Measurements from ENCODE around the gene RGS9BP.

Gene RGS9BP, protein sequence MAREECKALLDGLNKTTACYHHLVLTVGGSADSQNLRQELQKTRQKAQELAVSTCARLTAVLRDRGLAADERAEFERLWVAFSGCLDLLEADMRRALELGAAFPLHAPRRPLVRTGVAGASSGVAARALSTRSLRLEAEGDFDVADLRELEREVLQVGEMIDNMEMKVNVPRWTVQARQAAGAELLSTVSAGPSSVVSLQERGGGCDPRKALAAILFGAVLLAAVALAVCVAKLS

DNA sequence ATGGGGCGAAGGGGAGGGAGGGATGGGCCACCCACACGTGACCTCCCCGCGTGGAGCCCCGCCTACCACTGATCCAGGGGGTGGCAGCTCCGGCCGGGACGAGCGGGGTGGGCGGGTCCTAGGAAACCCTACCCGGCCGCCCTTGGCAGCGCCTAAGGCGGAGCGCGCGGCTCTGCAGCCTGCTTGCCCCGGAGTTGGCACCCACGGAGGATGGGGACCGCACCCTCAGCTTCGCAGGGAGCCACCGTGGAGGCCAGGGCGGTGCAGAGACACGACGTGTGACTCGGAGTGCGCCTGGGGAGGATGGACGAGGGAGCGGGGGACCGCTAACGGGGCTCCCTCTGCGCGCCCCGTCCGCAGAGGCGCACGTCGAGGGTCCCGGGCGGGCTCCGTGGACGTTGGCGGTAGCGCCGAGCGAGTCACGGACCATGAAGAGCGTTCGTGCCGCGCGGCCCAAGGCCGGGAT lies at the start of gene RGS9BP:
Gene RGS9BP, plus strand, starts transcription at position 129 of the 466 bp plus-strand sequence. CDS start 416 bp downstream, outside the sequence.
- H3K4me3 ChIP-seq (ENCODE audit: low read depth, low read length) = peak within 1 kb of the TSS; percentile 74
- TF ChIP-seq, protein P1, sequence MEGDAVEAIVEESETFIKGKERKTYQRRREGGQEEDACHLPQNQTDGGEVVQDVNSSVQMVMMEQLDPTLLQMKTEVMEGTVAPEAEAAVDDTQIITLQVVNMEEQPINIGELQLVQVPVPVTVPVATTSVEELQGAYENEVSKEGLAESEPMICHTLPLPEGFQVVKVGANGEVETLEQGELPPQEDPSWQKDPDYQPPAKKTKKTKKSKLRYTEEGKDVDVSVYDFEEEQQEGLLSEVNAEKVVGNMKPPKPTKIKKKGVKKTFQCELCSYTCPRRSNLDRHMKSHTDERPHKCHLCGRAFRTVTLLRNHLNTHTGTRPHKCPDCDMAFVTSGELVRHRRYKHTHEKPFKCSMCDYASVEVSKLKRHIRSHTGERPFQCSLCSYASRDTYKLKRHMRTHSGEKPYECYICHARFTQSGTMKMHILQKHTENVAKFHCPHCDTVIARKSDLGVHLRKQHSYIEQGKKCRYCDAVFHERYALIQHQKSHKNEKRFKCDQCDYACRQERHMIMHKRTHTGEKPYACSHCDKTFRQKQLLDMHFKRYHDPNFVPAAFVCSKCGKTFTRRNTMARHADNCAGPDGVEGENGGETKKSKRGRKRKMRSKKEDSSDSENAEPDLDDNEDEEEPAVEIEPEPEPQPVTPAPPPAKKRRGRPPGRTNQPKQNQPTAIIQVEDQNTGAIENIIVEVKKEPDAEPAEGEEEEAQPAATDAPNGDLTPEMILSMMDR (IDR thresholded peaks at IDR 0.05; ENCODE audit: insufficient read depth, low read depth, low read length, missing control alignments) = no peak
- peak; percentile 72 for DNase-seq (ENCODE audit: low read depth)

DNA sequence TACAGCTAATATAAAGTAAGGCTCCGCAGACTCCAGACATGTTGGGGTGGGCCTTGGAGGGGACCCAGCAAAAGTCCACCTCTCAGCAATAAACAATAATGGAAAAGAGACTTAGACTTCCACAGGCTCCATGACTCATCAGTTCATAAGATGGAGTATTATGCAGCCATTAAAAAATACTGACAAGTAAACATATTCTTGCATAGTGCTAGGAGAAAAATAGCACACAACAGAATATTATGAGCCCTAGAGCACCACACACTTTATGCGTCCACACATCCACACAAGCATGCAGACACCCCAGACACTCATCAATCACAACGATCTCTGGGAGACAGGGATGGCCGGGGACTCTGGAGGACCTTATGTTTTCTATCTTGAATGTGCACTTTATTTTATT lies 48.7 kb upstream of the RGS9BP start:
- no peak overlapping the region for H3K4me3 ChIP-seq (ENCODE audit: low read depth, low read length)
- no peak for DNase-seq (ENCODE audit: low read depth)
- TF ChIP-seq, protein P1 (IDR thresholded peaks at IDR 0.05; ENCODE audit: insufficient read depth, low read depth, low read length, missing control alignments) = no peak

DNA sequence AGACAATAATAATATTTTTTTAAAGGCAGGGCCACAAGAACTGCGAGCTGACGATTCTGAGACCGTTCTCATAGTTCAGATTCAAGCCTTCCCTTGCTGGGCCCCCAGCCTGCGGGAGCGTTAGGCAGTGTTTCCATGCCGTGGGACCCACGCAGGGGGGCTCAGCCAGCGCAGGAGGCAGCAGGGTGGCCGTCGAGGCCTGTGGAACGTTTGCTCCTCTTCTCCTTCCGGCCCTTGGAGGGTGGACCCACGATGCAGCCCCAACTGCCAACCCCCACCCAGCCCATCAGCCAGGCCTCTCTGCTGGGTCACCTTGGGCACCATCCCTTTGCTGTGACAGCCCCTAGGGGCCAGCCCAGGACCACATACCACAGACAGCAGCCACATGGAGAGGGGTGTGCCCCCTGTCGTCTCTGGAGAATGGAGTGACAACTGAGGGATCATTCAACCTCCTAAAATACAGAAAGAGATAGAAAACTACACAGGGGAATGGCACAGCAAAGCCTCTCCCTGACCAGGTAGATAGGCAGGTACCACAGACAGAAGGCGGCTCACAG lies 47.9 kb upstream of the RGS9BP start:
- TF ChIP-seq, protein P1 (IDR thresholded peaks at IDR 0.05; ENCODE audit: insufficient read depth, low read depth, low read length, missing control alignments) = no peak
- no peak overlapping the region for H3K4me3 ChIP-seq (ENCODE audit: low read depth, low read length)
- no peak for DNase-seq (ENCODE audit: low read depth)

DNA sequence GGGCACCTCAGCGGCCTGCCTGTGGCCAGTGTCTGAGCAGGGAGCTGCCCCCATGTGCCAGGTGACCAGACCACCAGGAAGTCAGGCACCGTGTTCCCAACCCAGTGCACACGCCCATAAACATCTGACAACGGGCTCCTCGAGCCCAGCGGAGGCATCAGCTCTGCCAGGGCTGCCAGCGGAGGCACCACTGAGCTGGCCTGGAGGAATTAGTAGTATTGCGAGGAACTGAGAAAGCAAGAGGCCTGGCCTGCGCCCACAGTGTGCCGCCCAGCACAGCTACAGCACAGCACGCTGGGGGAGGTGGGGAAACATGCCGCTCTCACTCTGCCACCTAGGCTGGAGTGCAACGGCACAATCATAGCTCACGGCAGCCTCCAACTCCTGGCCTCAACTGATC lies 45.3 kb upstream of the RGS9BP start:
- DNase-seq (ENCODE audit: low read depth) = no peak
- H3K4me3 ChIP-seq (ENCODE audit: low read depth, low read length) = no peak overlapping the region
- TF ChIP-seq, protein P1 (IDR thresholded peaks at IDR 0.05; ENCODE audit: insufficient read depth, low read depth, low read length, missing control alignments) = no peak

DNA sequence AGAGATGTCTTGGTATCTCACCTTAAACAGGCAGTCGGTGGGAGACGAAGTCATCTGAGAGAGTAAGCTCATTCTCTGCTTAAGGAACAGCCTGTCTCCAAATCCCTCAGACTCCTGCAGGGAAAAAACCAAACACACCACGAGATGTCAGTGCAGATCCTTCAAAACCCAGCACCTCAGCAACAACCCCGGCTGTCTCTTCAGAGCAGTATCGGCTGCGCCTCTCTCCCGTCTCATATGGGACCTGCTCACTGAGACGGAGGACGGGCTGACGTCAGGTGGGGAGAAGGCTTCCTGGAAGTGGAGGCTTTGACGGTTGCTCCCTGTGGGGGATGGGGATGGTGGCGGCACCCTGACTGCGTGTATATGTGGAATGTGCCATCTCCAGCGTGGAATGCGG lies 44.3 kb upstream of the RGS9BP start:
- no peak for DNase-seq (ENCODE audit: low read depth)
- H3K4me3 ChIP-seq (ENCODE audit: low read depth, low read length) = no peak overlapping the region
- TF ChIP-seq, protein P1 (IDR thresholded peaks at IDR 0.05; ENCODE audit: insufficient read depth, low read depth, low read length, missing control alignments) = no peak

DNA sequence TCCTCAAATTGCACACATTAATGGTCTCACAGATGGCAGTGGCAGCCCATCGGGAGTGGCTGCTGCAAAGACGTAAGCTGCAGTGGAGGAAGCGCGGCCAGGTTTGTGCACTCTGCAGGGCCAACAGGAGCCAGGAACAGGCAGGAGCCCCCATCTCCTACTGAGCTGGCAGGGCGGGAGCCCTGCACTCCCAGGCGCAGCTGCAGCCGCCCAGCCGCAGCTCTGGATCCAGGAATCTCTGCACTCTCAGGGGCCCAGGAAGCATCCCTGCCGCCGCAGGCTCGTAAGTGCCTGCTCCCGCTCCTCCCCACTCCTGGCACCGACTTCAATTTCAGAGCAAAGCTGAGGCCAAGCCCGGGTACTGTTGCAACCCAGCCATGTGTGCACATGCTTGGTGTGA lies 38.2 kb upstream of the RGS9BP start:
- TF ChIP-seq, protein P1 (IDR thresholded peaks at IDR 0.05; ENCODE audit: insufficient read depth, low read depth, low read length, missing control alignments) = no peak
- H3K4me3 ChIP-seq (ENCODE audit: low read depth, low read length) = no peak overlapping the region
- DNase-seq (ENCODE audit: low read depth) = no peak

Measured in GM12865 (cell line).